Activated T-cell treated with anti-CD3 and anti-CD28 coated beads, Interleukin-2, amount 50 U/mL, for 4 hours (primary cell): ENCODE measurements around the gene ALKAL2. TPM values are rescaled to one million over a fixed set of nuclear protein-coding genes. Genes with fewer than 3 reads are reported as not detected.

Experiments used
- total RNA-seq, 3 donors: library from RNA; stranded (reverse); gene quantifications; one replicate each; pipeline ENCODE4 v1.2.1, GENCODE V29; 2021

The ALKAL2 gene
- total RNA-seq, 3 donors from 2014 or later = not detected

Other genes starting within 250 kb of the ALKAL2 start
- under 1 TPM; 0.20 to 0.40 (median 0.24) TPM for gene FAM110C, start 241.6 kb downstream of the ALKAL2 start, total RNA-seq
- 10 to 100 TPM; 12.9 to 14.7 (median 13.9) TPM for gene SH3YL1, start 24.1 kb downstream of the ALKAL2 start, total RNA-seq
- gene ACP1, start 23.1 kb downstream of the ALKAL2 start, total RNA-seq = 100 to 1,000 TPM; 132 to 178 (median 168) TPM